ENCODE results near the gene LCMT2.

The LCMT2 gene

GRCh38 chr15:43361313-43361903, 31.0 kb upstream of the LCMT2 start:
- peak overlapping the region; percentile 12 for H3K4me3 ChIP-seq
- DNase-seq (ENCODE audit: low spot score) = no peak

GRCh38 chr15:43360821-43361220, 30.4 kb upstream of the LCMT2 start:
- TF ChIP-seq, protein P1, sequence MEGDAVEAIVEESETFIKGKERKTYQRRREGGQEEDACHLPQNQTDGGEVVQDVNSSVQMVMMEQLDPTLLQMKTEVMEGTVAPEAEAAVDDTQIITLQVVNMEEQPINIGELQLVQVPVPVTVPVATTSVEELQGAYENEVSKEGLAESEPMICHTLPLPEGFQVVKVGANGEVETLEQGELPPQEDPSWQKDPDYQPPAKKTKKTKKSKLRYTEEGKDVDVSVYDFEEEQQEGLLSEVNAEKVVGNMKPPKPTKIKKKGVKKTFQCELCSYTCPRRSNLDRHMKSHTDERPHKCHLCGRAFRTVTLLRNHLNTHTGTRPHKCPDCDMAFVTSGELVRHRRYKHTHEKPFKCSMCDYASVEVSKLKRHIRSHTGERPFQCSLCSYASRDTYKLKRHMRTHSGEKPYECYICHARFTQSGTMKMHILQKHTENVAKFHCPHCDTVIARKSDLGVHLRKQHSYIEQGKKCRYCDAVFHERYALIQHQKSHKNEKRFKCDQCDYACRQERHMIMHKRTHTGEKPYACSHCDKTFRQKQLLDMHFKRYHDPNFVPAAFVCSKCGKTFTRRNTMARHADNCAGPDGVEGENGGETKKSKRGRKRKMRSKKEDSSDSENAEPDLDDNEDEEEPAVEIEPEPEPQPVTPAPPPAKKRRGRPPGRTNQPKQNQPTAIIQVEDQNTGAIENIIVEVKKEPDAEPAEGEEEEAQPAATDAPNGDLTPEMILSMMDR (IDR thresholded peaks at IDR 0.05) = no peak
- no peak for DNase-seq (ENCODE audit: low spot score)

More at GRCh38 chr15:43361313-43361903, 31.0 kb upstream of the LCMT2 start:
- H3K27ac ChIP-seq = no peak overlapping the region
- TF ChIP-seq, protein P1 (IDR thresholded peaks at IDR 0.05) = no peak

DNA sequence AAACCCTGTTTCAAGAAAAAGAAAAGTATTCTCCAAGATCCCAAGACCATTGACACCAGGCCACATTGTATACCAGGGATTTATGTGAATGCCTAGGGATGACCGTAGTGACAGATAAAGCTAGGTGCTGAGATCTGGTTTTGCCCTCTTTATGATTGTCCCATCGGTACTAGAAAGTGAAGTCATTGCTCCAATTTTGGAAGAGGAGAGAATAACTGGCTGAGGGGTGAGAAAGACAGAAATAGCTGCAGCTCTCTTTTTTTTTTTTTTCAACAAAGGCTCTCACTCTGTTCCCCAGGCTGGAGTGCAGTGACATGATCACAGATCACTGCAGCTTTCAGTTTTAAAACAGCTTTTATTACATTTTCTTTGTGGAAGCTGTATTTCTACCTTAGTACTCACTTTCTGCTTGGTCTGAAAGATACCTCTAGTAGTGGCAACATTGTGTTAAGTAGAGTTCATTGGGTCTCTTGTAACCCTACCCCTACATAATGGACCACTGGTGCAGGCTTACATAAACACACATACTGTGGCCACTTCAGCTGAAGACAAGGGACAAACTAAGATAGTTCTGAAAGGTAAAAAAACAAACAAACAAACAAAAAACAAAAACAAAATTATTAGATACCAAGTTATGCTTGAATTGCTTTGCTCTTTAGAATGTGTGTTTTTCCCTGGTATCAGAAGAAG, 22.5 kb upstream of the LCMT2 start:
- no peak for DNase-seq (ENCODE audit: low spot score)
- Histone ChIP-seq H3K27ac (no peak overlapping the region), H3K4me3 (no peak overlapping the region)
- TF ChIP-seq, protein P1 (IDR thresholded peaks at IDR 0.05) = no peak

More at GRCh38 chr15:43360821-43361220, 30.4 kb upstream of the LCMT2 start:
- H3K4me3 ChIP-seq = peak overlapping the region; percentile 12
- no peak overlapping the region for H3K27ac ChIP-seq

- Histone ChIP-seq H3K27ac (peak overlapping the region in 1 of 2 donors; percentile 11), H3K4me3 (no peak overlapping the region)
- no peak for DNase-seq (ENCODE audit: low spot score)
- TF ChIP-seq, protein P1 (IDR thresholded peaks at IDR 0.05) = no peak
Observed at GRCh38 chr15:43347114-43347513, 16.7 kb upstream of the LCMT2 start.

DNA sequence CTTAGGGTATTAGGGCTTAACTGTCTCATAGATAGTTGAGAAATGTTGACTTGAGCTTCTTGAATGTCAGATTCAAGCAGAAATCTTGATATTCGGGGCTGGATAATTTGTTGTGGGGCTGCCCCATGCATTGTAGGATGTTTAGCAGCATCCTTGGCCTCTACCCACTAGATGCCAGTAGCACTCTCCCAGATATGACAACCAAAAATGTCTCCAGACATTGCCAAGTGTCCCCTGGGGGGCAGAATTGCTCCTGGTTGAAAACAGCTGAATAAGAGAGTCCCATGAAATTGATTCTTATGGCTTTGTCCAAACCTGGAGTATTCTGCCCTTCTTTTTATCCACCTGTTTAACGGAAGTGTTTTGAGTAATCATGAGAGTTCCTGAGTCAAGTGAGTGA, 15.9 kb upstream of the LCMT2 start:
- no peak for DNase-seq (ENCODE audit: low spot score)
- Histone ChIP-seq H3K27ac (no peak overlapping the region), H3K4me3 (no peak overlapping the region)
- TF ChIP-seq, protein P1 (IDR thresholded peaks at IDR 0.05) = no peak

- no peak for DNase-seq (ENCODE audit: low spot score)
- Histone ChIP-seq H3K4me3 (peak overlapping the region; percentile 93), H3K27ac (peak overlapping the region; percentile 78 to 95)
- TF ChIP-seq, protein P1 (IDR thresholded peaks at IDR 0.05) = no peak
Observed at GRCh38 chr15:43330780-43331087, 361 bp upstream of the LCMT2 start.

All from coronary artery (tissue), 2 donors.